Aorta (tissue), 5 donors: ENCODE data around the gene CNOT2. TPM values are rescaled to one million over a fixed set of nuclear protein-coding genes. Genes with fewer than 3 reads are reported as not detected.
"Not testable (repeated sequence)": the region's sequence is repeated elsewhere in the genome, so short reads cannot be mapped to it uniquely, and the experiment has no call there.

Experiments used
- ATAC-seq: fragments of 200-7000 bp; cut with Tn5 transposase; one replicate; pipeline ENCODE4 v1.9.1; 2022; ENCODE audit warnings: moderate library complexity; ENCODE audit not compliant: low FRiP score
- DNase-seq, 2 donors: peaks; one replicate each; pipeline ENCODE4 v3.0.0-alpha.2; 2020
- H3K27ac ChIP-seq, 2 donors: one replicate each; pipeline ENCODE4 v1.5.1; 2013; ENCODE audit warnings: low read length in 2 of 2, mild to moderate bottlenecking in 2 of 2, moderate library complexity in 2 of 2, control low read depth in 1 of 2, inconsistent platforms in 1 of 2, low read depth in 1 of 2
- H3K27me3 ChIP-seq, 2 donors: one replicate each; pipeline ENCODE4 v1.6.1; 2013; ENCODE audit warnings: control low read depth in 1 of 2, low read length in 1 of 2, mild to moderate bottlenecking in 1 of 2, moderate library complexity in 1 of 2; ENCODE audit not compliant: insufficient read depth in 2 of 2, control insufficient read depth in 1 of 2
- H3K36me3 ChIP-seq, 2 donors: one replicate each; pipeline ENCODE4 v1.6.1; 2013; ENCODE audit warnings: control low read depth in 1 of 2, low read length in 1 of 2, mild to moderate bottlenecking in 1 of 2; ENCODE audit not compliant: insufficient read depth in 2 of 2, control insufficient read depth in 1 of 2
- H3K4me1 ChIP-seq, 2 donors: one replicate each; pipeline ENCODE4 v1.6.1; 2013; ENCODE audit warnings: low read length in 2 of 2, control low read depth in 1 of 2, mild to moderate bottlenecking in 1 of 2, moderate library complexity in 1 of 2; ENCODE audit not compliant: insufficient read depth in 2 of 2, control insufficient read depth in 1 of 2
- H3K4me3 ChIP-seq, 2 donors: one replicate each; pipeline ENCODE4 v1.5.1; 2013; ENCODE audit warnings: low read length in 2 of 2, control low read depth in 1 of 2, mild to moderate bottlenecking in 1 of 2
- H3K9me3 ChIP-seq: one replicate; pipeline ENCODE4 v1.6.1; 2013; ENCODE audit warnings: mild to moderate bottlenecking, low read length; ENCODE audit not compliant: control insufficient read depth
- WGBS, 2 donors: extraction: QIAGEN DNeasy Blood & Tissue Kit; methylation state at CpG; one replicate each; pipeline ENCODE4 v1.1.7; 2013; 5-methylcytosine and 5-hydroxymethylcytosine counted together
- intact Hi-C, 2 donors: fragments of 100-400 bp; cut with DNase I; formaldehyde crosslinking; loops; one replicate each; pipeline versions ENCODE4 v1.14.2 to v1.15.0; 2022
- polyA plus RNA-seq, 2 donors: library from polyadenylated mRNA; stranded (reverse); fragments of 200-250 nt; gene quantifications; one replicate each; pipeline ENCODE4 v1.2.3, GENCODE V29; 2013
- total RNA-seq, 2 donors: library from RNA; stranded (reverse); fragmentation: NEBNext Ultra II Directional; extraction: Animal tissue kit (Norgen Biotek cat#: 25700); gene quantifications; one replicate each; pipeline ENCODE4 v1.2.1, GENCODE V29; 2021
- donor health status: healthy with polysubstance abuse.
- donor health status: Bipolar disorder and iron deficiency.
- donor health status: DM: no; HTN: no; CAD: no.
- donor health status: DM: no; HTN: no; CAD: no.
- donor health status: DM: yes; HTN: yes; CAD: no.

Gene CNOT2
- total and polyA plus RNA-seq, 4 donors, result 39.0 to 108 (median 59.2) TPM

DNA sequence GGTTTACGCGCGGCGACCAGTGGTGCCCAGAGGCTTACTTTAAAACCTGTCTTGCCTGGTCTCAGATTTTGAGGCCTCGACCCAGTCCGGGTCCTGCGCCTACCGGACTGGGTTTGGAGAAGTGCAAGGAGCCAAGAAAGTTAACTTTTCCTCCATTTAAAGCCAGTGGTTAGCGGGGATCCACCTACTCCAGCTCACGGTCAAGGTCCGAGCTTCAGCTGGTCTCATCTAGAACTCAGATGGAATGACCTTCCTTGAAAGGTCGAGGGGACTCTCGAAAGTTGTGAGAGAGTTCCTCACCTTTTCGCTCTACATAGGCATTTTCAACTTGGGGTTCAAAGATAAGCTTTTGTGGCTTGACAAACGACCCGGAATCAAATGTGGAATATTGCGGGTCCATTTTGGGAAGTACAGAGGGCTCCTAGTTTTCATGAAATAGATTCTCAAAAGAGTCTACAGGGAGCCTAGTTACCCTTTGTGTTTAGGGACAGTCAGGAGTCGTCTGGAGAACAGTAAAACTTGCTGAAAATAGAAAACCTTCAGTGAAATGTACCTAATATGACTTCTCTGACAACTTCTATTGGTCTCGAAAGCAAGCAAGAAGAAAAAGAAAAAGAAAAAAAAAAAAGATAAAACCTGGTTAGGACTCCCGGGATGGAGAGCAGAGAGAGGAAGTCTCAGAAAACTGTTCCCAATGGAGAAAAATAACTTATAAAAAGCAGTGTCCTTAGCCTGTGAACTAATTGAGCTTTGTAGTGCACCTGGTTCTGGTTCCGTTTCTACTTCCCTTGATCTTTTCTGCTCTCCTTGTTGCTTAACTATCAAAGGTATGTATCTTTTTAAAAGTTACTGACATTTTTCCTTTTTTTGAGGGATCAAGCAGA is 124.3 kb downstream of the CNOT2 start:
- peak overlapping the region; percentile 92 to 98 for H3K4me3 ChIP-seq
- no peaks in the 10 kb centered on the region for H3K9me3 ChIP-seq
- H3K4me1 ChIP-seq, result no peaks in the 10 kb centered on the region
- H3K27me3 ChIP-seq, result no peaks in the 10 kb centered on the region
- WGBS, 2 donors, result 1 to 2% methylated on average over 21 of the region's 21 CpGs
- DNase-seq (no peak), ATAC-seq (peak; percentile 4)
- no peaks in the 10 kb centered on the region for H3K36me3 ChIP-seq
- intact Hi-C loops, result loop anchor here (2.0 to 10.0 kb wide), 5 partner anchors 125 to 473 kb away; partner anchors contain the start of gene CNOT2 (in 2 of the 2)
- H3K27ac ChIP-seq, result peak overlapping the region in 1 of 2 donors; percentile 27

GRCh38 chr12:70372881-70373280 is 129.6 kb downstream of the CNOT2 start:
- H3K4me3 ChIP-seq, result no peak overlapping the region
- H3K36me3 ChIP-seq, result no peaks in the 10 kb centered on the region
- DNase-seq (no peak), ATAC-seq (no peak)
- intact Hi-C loops, result no loop called here
- WGBS, 2 donors, result 95 to 97% methylated on average over 3 of the region's 3 CpGs
- H3K27ac ChIP-seq, result no peak overlapping the region
- H3K9me3 ChIP-seq, result no peaks in the 10 kb centered on the region
- no peaks in the 10 kb centered on the region for H3K4me1 ChIP-seq
- no peaks in the 10 kb centered on the region for H3K27me3 ChIP-seq

DNA sequence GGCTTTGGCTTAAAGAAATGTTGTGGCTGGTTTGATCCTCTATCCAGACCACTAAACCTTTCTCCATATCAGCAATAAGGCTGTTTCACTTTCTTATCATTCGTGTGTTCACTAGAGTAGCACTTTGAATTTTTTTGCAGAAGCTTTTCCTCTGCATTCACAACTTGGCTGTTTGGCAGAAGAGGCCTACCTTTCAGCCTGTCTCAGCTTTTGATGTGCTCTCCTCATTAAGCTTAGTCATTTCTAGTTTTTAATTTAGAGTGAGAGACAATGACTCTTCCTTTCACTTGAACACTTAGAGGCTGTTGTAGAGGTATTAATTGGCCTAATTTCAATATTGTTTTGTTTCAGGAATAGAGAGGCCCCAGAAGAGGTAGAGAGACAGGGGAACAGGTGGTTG is 136.6 kb downstream of the CNOT2 start:
- no peaks in the 10 kb centered on the region for H3K4me1 ChIP-seq
- no peak overlapping the region for H3K27ac ChIP-seq
- H3K9me3 ChIP-seq, result peaks cover 1% of the 10 kb centered on the region
- intact Hi-C loops, result no loop called here
- 91 to 94% methylated on average over 1 of the region's 1 CpG for WGBS, 2 donors
- H3K27me3 ChIP-seq, result no peaks in the 10 kb centered on the region
- ATAC-seq (no peak), DNase-seq (no peak)
- H3K36me3 ChIP-seq, result no peaks in the 10 kb centered on the region
- H3K4me3 ChIP-seq, result no peak overlapping the region

DNA sequence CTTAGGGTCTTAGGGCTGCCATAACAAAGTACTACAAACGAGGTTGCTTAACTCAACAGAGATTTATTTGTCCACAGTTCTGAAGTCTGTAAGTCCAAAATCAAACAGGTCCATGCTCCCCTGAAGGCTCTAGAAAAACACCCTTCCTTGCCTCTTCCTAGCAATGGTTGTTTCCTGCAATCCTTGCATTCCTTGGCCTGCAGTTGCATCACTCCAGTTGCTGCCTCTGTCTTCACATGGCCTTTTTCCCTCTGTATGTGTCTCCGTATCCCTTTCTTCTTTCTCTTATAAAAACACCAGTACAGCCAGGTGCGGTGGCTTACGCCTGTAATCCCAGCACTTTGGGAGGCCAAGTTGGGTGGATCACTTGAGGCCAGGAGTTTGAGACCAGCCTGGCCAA is 140.3 kb downstream of the CNOT2 start:
- 95 to 98% methylated on average over 4 of the region's 4 CpGs for WGBS, 2 donors
- ATAC-seq, result no peak
- no peak for DNase-seq
- Histone ChIP-seq H3K27me3 (no peaks in the 10 kb centered on the region), H3K4me3 (no peak overlapping the region), H3K36me3 (no peaks in the 10 kb centered on the region), H3K4me1 (no peaks in the 10 kb centered on the region), H3K9me3 (no peaks in the 10 kb centered on the region), H3K27ac (no peak overlapping the region)
- intact Hi-C loops, result no loop called here

DNA sequence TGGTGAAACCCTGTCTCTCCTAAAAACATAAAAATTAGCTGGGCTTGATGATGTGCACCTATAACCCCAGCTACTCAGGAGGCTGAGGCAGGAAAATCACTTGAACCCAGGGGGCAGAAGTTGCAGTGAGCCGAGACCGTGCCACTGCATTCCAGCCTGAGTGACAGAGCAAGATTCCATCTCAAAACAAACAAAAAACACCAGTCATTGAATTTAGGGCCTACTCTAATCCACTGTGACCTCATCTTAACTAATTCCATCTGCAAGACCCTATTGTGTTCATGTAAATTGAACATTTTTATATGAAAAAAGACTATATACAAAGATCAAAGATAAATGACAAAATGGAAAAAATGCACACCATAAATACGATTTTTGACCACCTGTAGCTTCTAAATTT is 140.7 kb downstream of the CNOT2 start:
- intact Hi-C loops, result no loop called here
- Histone ChIP-seq H3K36me3 (no peaks in the 10 kb centered on the region), H3K4me3 (no peak overlapping the region), H3K27me3 (no peaks in the 10 kb centered on the region), H3K27ac (no peak overlapping the region), H3K4me1 (no peaks in the 10 kb centered on the region), H3K9me3 (no peaks in the 10 kb centered on the region)
- DNase-seq (no peak), ATAC-seq (no peak)
- WGBS, 2 donors, result 66 to 72% methylated on average over 3 of the region's 3 CpGs

- DNase-seq (no peak), ATAC-seq (no peak)
- H3K27ac ChIP-seq, result no peak overlapping the region
- 89 to 94% methylated on average over 1 of the region's 1 CpG for WGBS, 2 donors
- no peaks in the 10 kb centered on the region for H3K4me1 ChIP-seq
- H3K36me3 ChIP-seq, result no peaks in the 10 kb centered on the region
- H3K4me3 ChIP-seq, result no peak overlapping the region
- intact Hi-C loops, result no loop called here
- no peaks in the 10 kb centered on the region for H3K27me3 ChIP-seq
- H3K9me3 ChIP-seq, result no peaks in the 10 kb centered on the region
Observed at GRCh38 chr12:70386771-70387170, 143.5 kb downstream of the CNOT2 start.

- intact Hi-C loops, result no loop called here
- WGBS, 2 donors, result 96 to 99% methylated on average over 2 of the region's 2 CpGs
- no peaks in the 10 kb centered on the region for H3K36me3 ChIP-seq
- no peaks in the 10 kb centered on the region for H3K9me3 ChIP-seq
- no peak for DNase-seq
- no peak overlapping the region for H3K27ac ChIP-seq
- H3K4me3 ChIP-seq, result no peak overlapping the region
- ATAC-seq, result no peak
- H3K27me3 ChIP-seq, result no peaks in the 10 kb centered on the region
- no peaks in the 10 kb centered on the region for H3K4me1 ChIP-seq
Observed at GRCh38 chr12:70389678-70390077, 146.4 kb downstream of the CNOT2 start.

DNA sequence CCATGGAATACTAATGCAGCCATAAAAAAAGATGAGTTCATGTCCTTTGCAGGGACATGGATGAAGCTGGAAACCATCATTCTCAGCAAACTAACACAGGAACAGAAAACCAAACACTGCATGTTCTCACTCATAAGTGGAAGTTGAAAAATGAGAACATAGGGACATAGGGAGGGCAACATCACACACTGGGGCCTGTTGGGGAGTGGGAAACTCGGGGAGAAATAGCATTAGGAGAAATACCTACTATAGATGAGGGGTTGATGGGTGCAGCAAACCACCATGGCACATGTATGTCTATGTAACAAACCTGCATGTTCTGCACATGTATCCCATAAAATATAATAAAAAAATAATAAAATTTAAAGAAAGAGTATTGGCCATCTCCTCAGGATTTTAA is 149.4 kb downstream of the CNOT2 start:
- H3K9me3 ChIP-seq, intact Hi-C loops, H3K4me3 ChIP-seq, H3K4me1 ChIP-seq, H3K36me3 ChIP-seq, H3K27ac ChIP-seq, H3K27me3 ChIP-seq, DNase-seq, ATAC-seq: not testable (repeated sequence)
- 77 to 91% methylated on average over 1 of the region's 1 CpG for WGBS, 2 donors
